Thyroid gland (tissue), 4 donors: Measurements from ENCODE around the gene NXPH4.

Source experiments
- CTCF ChIP-seq, 6 experiments: fragments of 200-600 bp in 3 of 6; fragments of 450-650 bp in 3 of 6; sonication (generic) in 3 of 6; IDR thresholded peaks; one replicate each; pipeline ENCODE4 v1.5.1; 2016 to 2019; ENCODE audit warnings: antibody characterized with exemption in 6 of 6, mild to moderate bottlenecking in 2 of 6, inconsistent platforms in 1 of 6, moderate library complexity in 1 of 6
- POLR2A ChIP-seq, 2 donors: fragments of 450-650 bp; IDR thresholded peaks; one replicate each; pipeline ENCODE4 v1.6.1; 2017; ENCODE audit warnings: antibody characterized with exemption in 2 of 2, mild to moderate bottlenecking in 2 of 2, moderate library complexity in 1 of 2

- TF ChIP-seq POLR2A (IDR thresholded peaks at IDR 0.05) (no peak), CTCF (IDR thresholded peaks at IDR 0.05) (no peak)
Measured at GRCh38 chr12:57198329-57198728, 18.3 kb upstream of the NXPH4 start.
